ENCODE measurements around the gene TMEM272.
A peak's percentile ranks its signal among the peaks of the same experiment; 100 is the strongest.

Gene TMEM272

GRCh38 chr13:51780099-51780498, 64.9 kb downstream of the TMEM272 start:
- DNase-seq (ENCODE audit: low spot score) = no peak

GRCh38 chr13:51778392-51778791, 66.6 kb downstream of the TMEM272 start:
- DNase-seq (ENCODE audit: low spot score) = no peak

DNA sequence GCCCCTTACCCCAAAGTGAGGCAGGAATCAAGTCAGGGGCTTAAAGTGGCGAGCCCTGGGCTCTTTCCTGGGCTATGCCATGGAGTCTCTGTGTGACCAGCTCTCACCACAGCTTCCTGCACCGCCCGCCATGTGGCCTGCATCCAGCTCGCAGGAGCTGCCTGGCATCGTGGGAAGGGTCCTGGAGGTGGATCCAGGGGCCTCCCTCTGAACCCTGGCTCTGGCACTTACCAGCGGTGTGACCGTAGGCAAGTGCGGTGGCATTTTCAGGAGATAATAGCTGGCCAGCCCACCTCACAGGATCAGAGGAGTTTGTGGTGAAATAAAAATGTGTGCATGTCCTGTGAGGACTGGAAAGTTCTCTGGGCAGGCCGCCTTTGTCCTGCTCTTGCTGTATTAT, 67.1 kb downstream of the TMEM272 start:
- DNase-seq (ENCODE audit: low spot score) = no peak

DNA sequence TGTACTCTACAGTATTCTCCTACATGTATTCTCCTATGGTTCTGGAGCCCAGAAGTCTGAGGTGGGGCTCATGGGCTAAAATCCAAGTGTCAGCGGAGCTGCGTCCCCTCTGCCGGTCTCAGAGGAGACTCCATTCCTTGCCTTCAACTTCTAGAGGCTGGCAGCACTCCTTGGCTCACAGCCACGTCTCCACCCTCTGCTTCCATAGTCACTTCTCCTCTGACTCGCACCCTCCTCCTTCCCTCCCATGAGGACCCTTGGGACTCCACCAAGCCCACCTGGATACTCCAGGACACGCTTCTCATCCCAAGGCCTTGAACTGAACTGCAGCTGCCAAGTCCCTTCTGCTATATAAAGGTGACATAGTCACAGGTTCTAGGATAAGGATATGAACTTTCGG, 68.8 kb downstream of the TMEM272 start:
- no peak for DNase-seq (ENCODE audit: low spot score)

- no peak for DNase-seq (ENCODE audit: low spot score)
Measured at GRCh38 chr13:51773515-51773914, 71.5 kb downstream of the TMEM272 start.

- no peak for DNase-seq (ENCODE audit: low spot score)
Measured at GRCh38 chr13:51772781-51773180, 72.2 kb downstream of the TMEM272 start.

- DNase-seq (ENCODE audit: low spot score) = no peak
Measured at GRCh38 chr13:51772105-51772455, 72.9 kb downstream of the TMEM272 start.

DNA sequence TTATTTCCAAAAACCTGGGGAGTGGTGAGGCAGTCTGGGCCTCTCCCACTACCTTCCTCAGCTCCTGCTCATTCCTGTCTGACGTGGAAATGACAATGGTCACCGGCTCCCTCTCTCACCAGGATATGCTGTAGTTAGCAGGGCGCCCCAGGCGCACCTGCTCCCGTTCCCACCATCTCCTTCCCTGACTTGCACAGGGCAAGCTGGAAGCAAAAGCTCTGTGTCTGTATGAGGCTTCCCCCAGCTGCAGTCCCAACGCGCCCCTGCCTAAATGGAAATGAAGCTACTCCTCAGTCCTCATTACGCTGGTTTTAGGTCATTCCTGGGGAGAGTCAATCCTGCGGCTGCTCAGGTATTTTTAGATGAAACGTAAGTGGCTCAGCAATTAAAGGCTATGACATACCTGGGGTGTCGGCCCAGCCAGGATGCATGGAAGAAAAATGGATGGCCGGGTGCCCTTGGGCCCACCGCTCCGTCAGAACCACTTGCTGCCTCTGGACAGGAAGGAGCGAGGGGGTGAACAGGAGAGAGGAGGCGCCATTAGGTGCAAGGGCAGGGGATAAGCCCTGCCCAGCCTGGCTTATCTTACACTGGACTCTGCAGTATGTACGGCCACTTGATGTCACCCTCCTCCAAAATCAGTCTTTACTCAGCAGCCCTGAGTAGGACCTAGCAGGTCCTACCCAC, 73.4 kb downstream of the TMEM272 start:
- no peak for DNase-seq (ENCODE audit: low spot score)

DNA sequence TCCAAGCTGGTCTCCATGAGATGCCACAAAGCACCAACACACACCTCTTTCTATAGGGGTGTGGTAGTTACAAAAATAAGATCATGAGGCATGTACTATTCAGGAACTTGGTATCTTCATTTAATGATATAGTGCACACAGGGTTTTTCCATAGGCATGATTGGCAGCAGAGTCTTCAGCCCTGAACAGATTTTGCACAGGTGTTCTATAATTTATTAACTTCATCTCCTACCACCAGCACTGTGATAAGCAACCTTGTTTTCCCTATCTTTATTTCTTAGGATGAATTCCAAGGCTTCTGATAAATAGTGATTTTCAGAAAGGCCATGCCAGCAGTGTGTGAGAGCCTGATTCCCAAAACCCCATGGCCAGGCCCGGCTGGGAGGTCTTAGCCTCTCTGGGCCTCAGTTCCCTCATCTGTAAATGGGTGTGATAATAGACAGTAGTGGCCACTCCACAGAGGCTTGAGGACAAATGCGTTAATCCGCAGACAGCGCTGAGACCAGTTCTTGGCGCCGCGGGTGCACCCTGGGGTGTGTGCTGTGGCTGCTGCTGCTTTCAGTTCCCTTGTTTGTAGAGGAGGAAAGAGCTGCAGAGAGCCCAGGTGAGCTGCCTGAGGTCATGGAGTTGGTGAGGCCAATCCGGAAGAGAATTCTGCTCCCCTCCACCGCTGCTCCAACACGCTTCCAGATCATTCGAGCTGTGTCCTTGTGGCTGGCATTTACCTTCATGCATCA, 74.1 kb downstream of the TMEM272 start:
- no peak for DNase-seq (ENCODE audit: low spot score)

- no peak for DNase-seq (ENCODE audit: low spot score)
Measured at GRCh38 chr13:51770160-51770559, 74.8 kb downstream of the TMEM272 start.

DNA sequence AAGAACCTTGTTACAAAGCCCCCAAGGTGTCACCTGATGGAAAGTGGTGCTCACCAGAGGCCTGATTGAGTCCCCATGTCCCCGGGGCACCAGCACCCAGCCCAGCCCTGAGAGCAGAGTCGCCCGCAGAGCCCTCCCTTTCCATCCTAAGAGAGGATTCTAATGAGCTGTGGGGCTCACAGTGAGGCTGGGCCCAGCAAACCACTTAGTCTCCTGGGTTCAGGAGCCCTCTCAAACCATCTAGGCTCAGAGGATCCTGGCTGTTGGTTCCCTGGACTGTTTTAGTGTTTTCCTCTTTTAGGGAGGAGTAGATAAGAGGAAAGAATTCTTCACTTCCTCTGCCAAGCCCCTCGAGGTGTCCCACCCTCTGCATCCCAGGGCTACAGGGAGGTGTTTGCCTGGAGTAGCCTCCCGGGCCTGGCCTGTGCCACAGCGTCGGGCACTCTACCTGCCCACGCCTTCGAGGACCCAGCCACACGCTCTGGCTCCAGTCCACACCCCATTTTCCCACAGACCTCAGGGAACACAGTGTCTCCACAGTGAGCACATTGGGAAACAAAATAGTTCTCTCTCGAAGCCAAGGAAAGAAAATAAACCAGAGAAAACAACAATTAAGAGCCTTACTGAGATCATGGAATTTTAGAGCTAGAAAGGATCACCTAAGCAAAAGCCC, 75.4 kb downstream of the TMEM272 start:
- peak; percentile 29 for DNase-seq (ENCODE audit: low spot score)

GRCh38 chr13:51768976-51769375, 76.0 kb downstream of the TMEM272 start:
- no peak for DNase-seq (ENCODE audit: low spot score)

DNA sequence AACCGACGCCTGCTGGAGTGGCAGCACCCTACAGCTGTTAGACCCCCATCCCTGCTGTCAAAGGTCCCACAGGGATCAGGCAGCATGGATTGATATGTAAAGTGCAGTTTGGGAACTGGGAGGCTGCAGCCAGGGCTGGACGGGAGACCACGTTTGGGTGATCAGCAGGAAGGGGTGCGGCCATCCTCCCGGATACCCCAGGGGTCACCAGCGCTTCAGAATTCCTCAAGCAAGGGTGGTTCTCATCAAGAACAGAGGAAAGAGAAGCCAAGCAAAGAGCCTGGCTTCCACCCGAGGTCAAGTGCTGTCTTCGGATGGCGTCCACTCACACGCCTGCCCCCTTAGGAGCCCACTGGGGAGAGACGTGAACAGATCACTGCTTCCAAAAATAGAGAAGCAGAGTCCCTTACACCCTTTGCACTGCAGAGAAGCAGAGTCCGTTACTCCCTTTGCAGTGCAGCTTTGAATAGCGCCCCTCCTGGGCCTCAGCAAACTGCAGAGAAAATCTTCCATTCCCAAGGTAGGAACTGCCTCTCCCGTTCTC, 76.5 kb downstream of the TMEM272 start:
- no peak for DNase-seq (ENCODE audit: low spot score)

DNA sequence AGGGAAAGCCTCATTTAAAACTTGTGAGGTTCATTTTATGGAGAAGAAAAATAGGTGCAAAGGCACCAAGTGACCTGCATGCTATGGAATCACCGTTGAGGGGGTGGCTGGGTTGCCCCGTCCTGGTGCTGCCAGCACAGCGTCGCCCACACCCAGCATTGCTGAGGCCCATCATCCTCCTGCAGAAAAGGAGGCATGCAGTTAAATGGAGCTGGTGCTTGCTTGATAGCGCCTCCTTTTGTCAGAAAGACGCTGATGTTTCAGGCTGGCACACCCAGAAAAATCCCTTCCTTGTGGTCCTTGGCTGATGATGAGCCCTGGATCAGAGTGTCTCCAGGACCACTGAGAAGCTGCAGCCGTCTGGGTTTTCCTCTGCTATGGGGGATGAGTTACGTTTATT, 77.9 kb downstream of the TMEM272 start:
- no peak for DNase-seq (ENCODE audit: low spot score)

- DNase-seq (ENCODE audit: low spot score) = no peak
Measured at GRCh38 chr13:51765142-51765515, 79.8 kb downstream of the TMEM272 start.

GRCh38 chr13:51764184-51765141, 80.5 kb downstream of the TMEM272 start:
- peak; percentile 86 for DNase-seq (ENCODE audit: low spot score)

GRCh38 chr13:51763486-51763885, 81.5 kb downstream of the TMEM272 start:
- DNase-seq (ENCODE audit: low spot score) = no peak
